Measurements from ENCODE around the gene CELA2B. TPM values are rescaled to one million over a fixed set of nuclear protein-coding genes. Genes with fewer than 3 reads are reported as not detected.

Gene CELA2B
- total and polyA plus RNA-seq, 2 of the 8 experiments (the other 6 are each of a cell fraction or from before 2014, with no cell fraction given) = not detected

DNA sequence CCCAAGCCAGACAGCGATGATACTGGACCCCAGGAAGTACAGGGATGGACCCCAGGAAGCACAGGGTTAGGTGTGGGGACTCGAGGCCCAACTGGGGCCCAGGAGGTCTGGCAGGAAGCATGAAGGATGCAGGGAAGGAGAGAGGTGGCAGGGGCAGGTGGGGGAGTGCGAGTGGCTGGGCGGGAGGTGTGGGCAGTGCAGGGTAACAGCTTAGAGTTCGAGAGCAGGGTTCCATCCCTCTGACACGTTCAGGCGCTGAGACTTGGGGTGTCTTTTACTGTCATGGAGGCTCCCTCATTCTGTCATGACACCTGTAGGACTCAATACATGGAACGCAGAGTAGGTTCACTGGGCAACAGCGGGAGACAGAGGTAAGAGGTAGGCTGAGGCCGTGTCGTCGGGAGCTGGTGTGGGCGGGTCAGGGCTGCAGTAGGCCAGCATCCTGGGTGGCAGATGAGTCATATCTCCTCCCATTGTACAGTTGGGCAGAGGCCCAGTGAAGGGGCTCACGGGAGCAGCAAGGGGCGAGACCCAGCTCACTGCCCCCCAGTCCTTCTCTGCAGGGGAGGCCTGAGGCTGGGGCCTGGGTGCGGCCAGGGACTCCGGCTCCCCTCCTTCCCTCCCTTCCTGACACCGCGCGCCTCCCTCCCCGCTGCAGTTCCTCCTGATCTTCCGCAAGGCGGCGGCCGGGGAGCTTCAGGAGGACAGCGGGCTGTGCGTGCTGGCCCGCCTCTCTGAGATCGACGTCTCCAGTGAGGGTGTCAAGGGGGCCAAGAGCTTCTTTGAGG, 49.2 kb upstream of the CELA2B start:
- Histone ChIP-seq H4K20me1 (replicated peaks in 1 of 2; ENCODE audit: control insufficient read depth in 1 of 2, insufficient read depth in 2 of 2, low read length in 2 of 2) (peaks cover 3 to 5% of the 10 kb centered on the region in 2 experiments), H3K27ac (ENCODE audit: low read depth, low read length) (no peak overlapping the region), H3K27me3 (replicated peaks in 1 of 4; ENCODE audit: control insufficient read depth in 3 of 4, extremely low read depth in 1 of 4, insufficient read depth in 3 of 4, low read length in 3 of 4) (no peaks in the 10 kb centered on the region; a peak in 1 of 7 replicates), H3K9me3 (ENCODE audit: insufficient read depth in 2 of 2, low read depth in 1 of 2, low read length in 1 of 2) (no peaks in the 10 kb centered on the region), H3K4me2 (ENCODE audit: insufficient read depth in 1 of 2, low read depth in 2 of 2, low read length in 2 of 2) (no peak overlapping the region), H3K23me2 (ENCODE audit: low read depth, low read length) (no peaks in the 10 kb centered on the region), H3K56ac (replicated peaks; ENCODE audit: insufficient read length, low read depth, low read length) (no peak overlapping the region), H2AK5ac (ENCODE audit: low read depth, low read length) (no peak overlapping the region), H3K79me1 (ENCODE audit: low read depth, low read length) (no peaks in the 10 kb centered on the region), H2BK20ac (ENCODE audit: low read length) (no peak overlapping the region), H3K9ac (replicated peaks in 1 of 4; ENCODE audit: extremely low read depth in 1 of 4, low read depth in 3 of 4, low read length in 3 of 4) (no peak overlapping the region), H4K91ac (replicated peaks; ENCODE audit: insufficient read length, low read length) (peak overlapping the region; percentile 74), H4K5ac (ENCODE audit: insufficient read length, low read depth, low read length) (no peak overlapping the region), H3K4ac (replicated peaks; ENCODE audit: insufficient read length, low read depth, low read length) (no peak overlapping the region), H2BK12ac (ENCODE audit: low read depth, low read length) (no peak overlapping the region), H2BK5ac (ENCODE audit: low read depth, low read length) (no peak overlapping the region), H3K14ac (ENCODE audit: insufficient read length) (no peak overlapping the region), H3K79me2 (ENCODE audit: control insufficient read depth in 1 of 2, insufficient read depth in 2 of 2, low read length in 2 of 2) (no peaks in the 10 kb centered on the region), H3K18ac (ENCODE audit: extremely low read depth, low read length) (no peak overlapping the region), H2AFZ (ENCODE audit: low read length) (no peak overlapping the region), H4K8ac (ENCODE audit: extremely low read depth, insufficient read depth, low read length) (peak overlapping the region; percentile 95), H3K4me1 (replicated peaks in 1 of 4; ENCODE audit: control insufficient read depth in 3 of 4, insufficient read depth in 4 of 4, low read length in 3 of 4) (peaks cover 0 to 7% (median 3%) of the 10 kb centered on the region in 4 experiments; a peak in 3 of 7 replicates), H2BK15ac (ENCODE audit: low read length) (0 out of 2 replicates have a peak overlapping the region, but pooled peaks have one; percentile 72), H3K23ac (ENCODE audit: insufficient read length) (no peak overlapping the region), H2BK120ac (replicated peaks; ENCODE audit: low read depth, low read length) (no peak overlapping the region), H3K36me3 (ENCODE audit: control insufficient read depth in 2 of 4, insufficient read depth in 4 of 4, low read length in 3 of 4) (no peaks in the 10 kb centered on the region; a peak in 2 of 8 replicates), H3K4me3 (ENCODE audit: extremely low read depth in 1 of 4, insufficient read depth in 2 of 4, low read depth in 3 of 4, low read length in 4 of 4) (no peak overlapping the region)
- WGBS, 2 experiments (ENCODE audit: extremely low coverage in 1 of 2, insufficient coverage in 1 of 2, insufficient read length in 1 of 2, insufficient replicate concordance in 2 of 2, low coverage in 1 of 2, low lambda C conversion rate in 2 of 2, missing lambda C conversion rate in 1 of 2) = 71% methylated on average over 30 of the region's 30 CpGs; no CpG with 5 or more reads in 1 of the 2 experiments
- CTCF ChIA-PET (ENCODE audit: partially characterized antibody) = interaction anchor here (0.7 to 16.9 kb wide), 26 partner anchors 9 to 315 kb away, joined by 3 to 170 read pairs (median 3); no protein-coding TSS in a partner anchor
- POLR2A ChIA-PET (ENCODE audit: partially characterized antibody) = interaction anchor here (0.8 kb wide), 1 partner anchor 62 kb away, joined by 3 read pairs; no protein-coding TSS in a partner anchor
- FAIRE-seq (no peak), DNase-seq (ENCODE audit: low read depth in 1 of 2, low spot score in 2 of 2) (peak in 1 of 2 experiments; percentile 67)
- TF ChIP-seq SIRT6 (IDR thresholded peaks at IDR 0.05; ENCODE audit: low read length) (no peak), NRF1 (IDR thresholded peaks at IDR 0.05; ENCODE audit: low read depth, low read length) (no peak), YY1 (IDR thresholded peaks at IDR 0.05; ENCODE audit: low read depth, low read length) (no peak), RAD21 (IDR thresholded peaks at IDR 0.05 in 1 of 2, conservative IDR thresholded peaks at IDR 0.05 in 1 of 2; ENCODE audit: low read depth in 2 of 2, low read length in 2 of 2) (peak; percentile 28 to 47; a peak in 3 of 4 replicates), SAP30 (IDR thresholded peaks at IDR 0.05; ENCODE audit: insufficient read depth, insufficient replicate concordance, low read length) (no peak), SIX5 (IDR thresholded peaks at IDR 0.05; ENCODE audit: low read depth, low read length) (no peak), CBX5 (IDR thresholded peaks at IDR 0.05; ENCODE audit: low read depth, low read length) (no peak), HDAC6 (IDR thresholded peaks at IDR 0.05; ENCODE audit: low read depth, low read length) (no peak)
- TF ChIP-seq, protein P1, sequence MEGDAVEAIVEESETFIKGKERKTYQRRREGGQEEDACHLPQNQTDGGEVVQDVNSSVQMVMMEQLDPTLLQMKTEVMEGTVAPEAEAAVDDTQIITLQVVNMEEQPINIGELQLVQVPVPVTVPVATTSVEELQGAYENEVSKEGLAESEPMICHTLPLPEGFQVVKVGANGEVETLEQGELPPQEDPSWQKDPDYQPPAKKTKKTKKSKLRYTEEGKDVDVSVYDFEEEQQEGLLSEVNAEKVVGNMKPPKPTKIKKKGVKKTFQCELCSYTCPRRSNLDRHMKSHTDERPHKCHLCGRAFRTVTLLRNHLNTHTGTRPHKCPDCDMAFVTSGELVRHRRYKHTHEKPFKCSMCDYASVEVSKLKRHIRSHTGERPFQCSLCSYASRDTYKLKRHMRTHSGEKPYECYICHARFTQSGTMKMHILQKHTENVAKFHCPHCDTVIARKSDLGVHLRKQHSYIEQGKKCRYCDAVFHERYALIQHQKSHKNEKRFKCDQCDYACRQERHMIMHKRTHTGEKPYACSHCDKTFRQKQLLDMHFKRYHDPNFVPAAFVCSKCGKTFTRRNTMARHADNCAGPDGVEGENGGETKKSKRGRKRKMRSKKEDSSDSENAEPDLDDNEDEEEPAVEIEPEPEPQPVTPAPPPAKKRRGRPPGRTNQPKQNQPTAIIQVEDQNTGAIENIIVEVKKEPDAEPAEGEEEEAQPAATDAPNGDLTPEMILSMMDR (IDR thresholded peaks at IDR 0.05; ENCODE audit: control extremely low read depth in 1 of 3, insufficient read depth in 1 of 3, low read depth in 1 of 3, low read length in 3 of 3) = peak; percentile 34 to 56 (median 47)

Measured in H1 (cell line).